A549 (cell line): ENCODE measurements around the gene LTBP3. TPM values are rescaled to one million over a fixed set of nuclear protein-coding genes. Genes with fewer than 3 reads are reported as not detected.

ENCODE experiments used
- ATAC-seq, 2 experiments: fragments of 200-7000 bp in 1 of 2; fragments of >200 bp in 1 of 2; cut with Nextera tagmentation in 1 of 2; cut with Tn5 transposase in 1 of 2; 3 replicates each; pipeline versions ENCODE4 v1.8.0 to v1.9.1; 2018 to 2020; ENCODE audit warnings: mild to moderate bottlenecking in 1 of 2, moderate library complexity in 1 of 2
- CTCF ChIA-PET: fragments of 300-600 bp; sonication (Branson Sonifier 250); formaldehyde crosslinking; extraction: SDS; loops from one replicate; lab custom pipeline; 2021; ENCODE audit warnings: antibody characterized with exemption, inconsistent platforms; lab: Yijun Ruan, JAX
- POLR2A ChIA-PET: fragments of 350-600 bp; formaldehyde crosslinking; extraction: SDS; loops from one replicate; lab custom pipeline; 2021; ENCODE audit warnings: antibody characterized with exemption, inconsistent platforms; lab: Yijun Ruan, JAX
- DNase-seq, 2 experiments: peaks; one replicate each; pipeline versions ENCODE4 v3.0.0 to v3.0.0-alpha.2; 2011 to 2016; ENCODE audit warnings: low read depth in 1 of 2, low spot score in 1 of 2
- FAIRE-seq: peaks from 2 replicates; lab custom pipeline; 2011; peaks lifted over from hg19 to GRCh38; lab: Jason Lieb, UNC
- H3K27ac ChIP-seq, 2 experiments: fragments of >200 bp; sonication (Bioruptor Twin); formaldehyde crosslinking; 3 replicates each; pipeline ENCODE4 v1.5.1; 2016 to 2017
- H3K4me1 ChIP-seq: fragments of >200 bp; sonication (Bioruptor Twin); formaldehyde crosslinking; 3 replicates; pipeline ENCODE4 v1.6.1; 2016
- H3K4me2 ChIP-seq: fragments of >200 bp; sonication (Bioruptor Twin); formaldehyde crosslinking; 3 replicates; pipeline ENCODE4 v1.6.1; 2016
- H3K4me3 ChIP-seq: fragments of >200 bp; sonication (Bioruptor Twin); formaldehyde crosslinking; 3 replicates; pipeline ENCODE4 v1.5.1; 2016
- H3K9me3 ChIP-seq: fragments of >200 bp; sonication (Bioruptor Twin); formaldehyde crosslinking; 3 replicates; pipeline ENCODE4 v1.6.1; 2016
- BCL3 ChIP-seq: fragments of >200 bp; sonication (Bioruptor Twin); formaldehyde crosslinking; IDR thresholded peaks from 3 replicates; pipeline ENCODE4 v1.6.1; 2016
- CBX2 ChIP-seq: fragments of 200-600 bp; sonication (generic); IDR thresholded peaks from 2 replicates; pipeline ENCODE4 v1.6.1; 2016; ENCODE audit warnings: low read depth, mild to moderate bottlenecking, borderline replicate concordance
- CBX8 ChIP-seq: fragments of 200-600 bp; sonication (generic); IDR thresholded peaks from 2 replicates; pipeline ENCODE4 v1.6.1; 2016
- CEBPB ChIP-seq, 2 experiments: fragments of >200 bp in 1 of 2; sonication (Bioruptor Twin) in 1 of 2; formaldehyde crosslinking in 1 of 2; IDR thresholded peaks; 2 replicates each; pipeline ENCODE4 v1.6.1; 2012 to 2016
- E2F6 ChIP-seq: IDR thresholded peaks from 2 replicates; pipeline ENCODE4 v1.6.1; 2012; ENCODE audit warnings: low read depth, borderline replicate concordance
- EHF ChIP-seq: fragments of 250-450 bp; sonication (Bioruptor Pico); IDR thresholded peaks from 2 replicates; pipeline ENCODE4 v1.5.0; 2020; ENCODE audit warnings: mild to moderate bottlenecking
- HES2 ChIP-seq: fragments of >200 bp; sonication (Bioruptor Twin); formaldehyde crosslinking; IDR thresholded peaks from 2 replicates; pipeline ENCODE4 v1.6.1; 2016
- HOXA7 ChIP-seq: fragments of 250-450 bp; sonication (Bioruptor Pico); IDR thresholded peaks from 2 replicates; pipeline ENCODE4 v1.5.0; 2020; ENCODE audit warnings: mild to moderate bottlenecking, moderate library complexity
- JUN ChIP-seq, 2 experiments: fragments of >200 bp; sonication (Bioruptor Twin); formaldehyde crosslinking; IDR thresholded peaks; 2 replicates in 1 of 2; 3 replicates in 1 of 2; pipeline ENCODE4 v1.6.1; 2016 to 2017
- JUNB ChIP-seq: fragments of >200 bp; sonication (Bioruptor Twin); formaldehyde crosslinking; IDR thresholded peaks from 2 replicates; pipeline ENCODE4 v1.6.1; 2016
- KDM1A ChIP-seq: fragments of 200-600 bp; sonication (generic); IDR thresholded peaks from 2 replicates; pipeline ENCODE4 v1.6.1; 2016; ENCODE audit warnings: low read depth, mild to moderate bottlenecking
- KDM5A ChIP-seq: fragments of 200-600 bp; sonication (generic); IDR thresholded peaks from 2 replicates; pipeline ENCODE4 v1.6.1; 2016; ENCODE audit warnings: antibody characterized with exemption, mild to moderate bottlenecking
- MAFK ChIP-seq: fragments of 450-650 bp; IDR thresholded peaks from 2 replicates; pipeline ENCODE4 v1.6.1; 2014; ENCODE audit not compliant: partially characterized antibody
- MAX ChIP-seq: IDR thresholded peaks from 2 replicates; pipeline ENCODE4 v1.6.1; 2012
- PBX3 ChIP-seq: IDR thresholded peaks from 2 replicates; pipeline ENCODE4 v1.6.1; 2012
- POLR2A ChIP-seq: IDR thresholded peaks from 2 replicates; pipeline ENCODE4 v1.6.1; 2012; ENCODE audit warnings: mild to moderate bottlenecking, low read length
- POLR2AphosphoS2 ChIP-seq: conservative IDR thresholded peaks from 2 replicates; pipeline ENCODE4 v1.6.1; 2012; ENCODE audit warnings: low read length, improper control_type of control experiment, inconsistent platforms
- RAD21 ChIP-seq, 2 experiments: fragments of >200 bp in 1 of 2; sonication (Bioruptor Twin) in 1 of 2; formaldehyde crosslinking in 1 of 2; IDR thresholded peaks in 1 of 2; conservative IDR thresholded peaks in 1 of 2; 2 replicates in 1 of 2; 3 replicates in 1 of 2; pipeline ENCODE4 v1.6.1; 2012 to 2018; ENCODE audit warnings: inconsistent platforms in 1 of 2
- REST ChIP-seq: fragments of 200-600 bp; sonication (generic); IDR thresholded peaks from 2 replicates; pipeline ENCODE4 v1.6.1; 2016; ENCODE audit warnings: antibody characterized with exemption, mild to moderate bottlenecking, moderate library complexity
- SMC3 ChIP-seq: fragments of >200 bp; sonication (Bioruptor Twin); formaldehyde crosslinking; IDR thresholded peaks from 3 replicates; pipeline ENCODE4 v1.6.1; 2018; ENCODE audit warnings: inconsistent platforms
- WGBS: methylation state at CpG from one replicate; pipeline ENCODE4 v1.1.6; 2017; ENCODE audit errors: missing lambda C conversion rate; 5-methylcytosine and 5-hydroxymethylcytosine counted together
- polyA plus RNA-seq, 4 experiments: library from polyadenylated mRNA; depleted of rRNA in 3 of 4; stranded (reverse); fragments of >200 nt; fragmentation: RNase III in 1 of 4; extraction: RNeasy Plus Mini Kit Qiagen cat#74134 plus additional on column Dnase treatment in 1 of 4; gene quantifications; 2 replicates in 3 of 4; 3 replicates in 1 of 4; pipeline ENCODE4 v1.2.3, GENCODE V29; 2011 to 2017

Gene LTBP3
- polyA plus RNA-seq, 2 of the 4 experiments (the other 2 are of a cell fraction), result 28.6 to 123 TPM

- TF ChIP-seq REST, result peak; percentile 55
- TF ChIP-seq JUN (IDR thresholded peaks at IDR 0.05), result peak in 1 of 2 experiments; percentile 79; a peak in 2 of 5 replicates
- TF ChIP-seq SMC3, result peak; percentile 77
- TF ChIP-seq RAD21 (conservative IDR thresholded peaks at IDR 0.05 in 1 of 2, IDR thresholded peaks at IDR 0.05 in 1 of 2), result peak; percentile 26 to 64; a peak in 4 of 5 replicates
- no peak for TF ChIP-seq CBX2
- no peak for TF ChIP-seq POLR2AphosphoS2
- no peak for TF ChIP-seq JUNB
Measured at GRCh38 chr11:65574109-65574810, 16.1 kb upstream of the LTBP3 start (continued).

- peaks cover 61% of the 10 kb centered on the region for H3K4me1 ChIP-seq
- DNase-seq, result no peak
- H3K9me3 ChIP-seq, result no peaks in the 10 kb centered on the region
- no peak for TF ChIP-seq JUN (IDR thresholded peaks at IDR 0.05)
- no peak for TF ChIP-seq PBX3
- TF ChIP-seq CEBPB (IDR thresholded peaks at IDR 0.05), result no peak
- TF ChIP-seq KDM1A, result no peak
- no peak for FAIRE-seq
- peak overlapping the region in 1 of 2 experiments; percentile 98; a peak in 3 of 6 replicates for H3K27ac ChIP-seq
- H3K4me2 ChIP-seq, result peak overlapping the region; percentile 97
- ATAC-seq, result no peak
- H3K4me3 ChIP-seq, result peak overlapping the region; percentile 82
- POLR2A ChIA-PET, result interaction anchor here (3.6 kb wide), 1 partner anchor 13 kb away, joined by 51 read pairs; the partner anchor contains the start of gene LTBP3
- CTCF ChIA-PET, result interaction anchor here (0.7 to 16.3 kb wide), 14 partner anchors 9 to 244 kb away, joined by 3 to 393 read pairs (median 6); partner anchors contain the start of genes KCNK7, LTBP3, MAP3K11 and PCNX3
- 73% methylated on average over 21 of the region's 22 CpGs for WGBS
Measured at GRCh38 chr11:65573391-65574079, 15.4 kb upstream of the LTBP3 start.

- peak within 1 kb of the TSS; percentile 97 for H3K4me2 ChIP-seq
- ChIA-PET CTCF (interaction anchor here (0.6 to 16.3 kb wide), 17 partner anchors 10 to 287 kb away, joined by 3 to 393 read pairs (median 6); partner anchors contain the start of genes KCNK7, LTBP3, MAP3K11 and MUS81), POLR2A (interaction anchor here (0.5 to 3.6 kb wide), 6 partner anchors 12 to 72 kb away, joined by 3 to 51 read pairs (median 6); partner anchors contain the start of genes LTBP3, PCNX3 and SCYL1)
- no peaks in the 10 kb centered on the region for H3K9me3 ChIP-seq
- WGBS, result 1% methylated on average over 21 of the region's 86 CpGs
- peak within 1 kb of the TSS; percentile 80 to 98 for H3K27ac ChIP-seq
- H3K4me3 ChIP-seq, result peak within 1 kb of the TSS; percentile 81
- peak; percentile 8 to 16; a peak in 2 of 6 replicates for ATAC-seq
- DNase-seq, result peak; percentile 81 to 82
- peaks cover 59% of the 10 kb centered on the region for H3K4me1 ChIP-seq
- FAIRE-seq, result no peak
- no peak for TF ChIP-seq MAFK
- no peak for TF ChIP-seq E2F6
- no peak for TF ChIP-seq HOXA7 (CRISPR knock-in tag)
- TF ChIP-seq CBX8, result no peak
- peak; percentile 35; the same call in 1 of the 3 replicates for TF ChIP-seq BCL3
- TF ChIP-seq JUN (IDR thresholded peaks at IDR 0.05), result peak in 1 of 2 experiments; percentile 73; a peak in 2 of 5 replicates
- no peak for TF ChIP-seq EHF (CRISPR knock-in tag)
- TF ChIP-seq MAX, result no peak
- no peak for TF ChIP-seq KDM5A
- no peak for TF ChIP-seq HES2
- TF ChIP-seq REST, result no peak
- peak; percentile 55 for TF ChIP-seq POLR2A
Measured at GRCh38 chr11:65572356-65573051, 14.3 kb upstream of the LTBP3 start, which contains the start of gene FAM89B. Gene FAM89B (plus strand): TSS chr11:65572538. CDS start chr11:65572670, 132 bp downstream.
